ENCODE results near the gene KRTAP5-10.

Gene KRTAP5-10

DNA sequence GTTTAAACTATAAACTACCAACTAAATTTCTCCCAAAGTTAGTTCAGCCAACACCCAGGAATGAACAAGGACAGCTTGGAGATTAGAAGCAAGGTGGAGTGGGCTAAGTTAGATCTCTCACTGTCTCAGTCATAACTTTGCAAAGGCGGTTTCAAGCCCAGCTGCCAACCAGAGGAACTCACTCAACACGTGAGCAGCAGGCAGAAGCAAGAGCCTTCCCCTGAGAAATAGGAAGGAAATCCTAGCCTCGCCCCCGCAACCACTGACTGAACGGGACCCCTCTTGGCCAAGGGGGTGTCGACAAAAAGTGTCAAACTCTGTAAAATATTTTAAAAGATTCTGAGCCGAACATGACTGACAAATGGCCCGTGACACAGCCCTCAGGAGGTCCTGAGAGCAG, 21.5 kb upstream of the KRTAP5-10 start:
- H3K36me3 Mint-ChIP-seq (ENCODE audit: low read depth): no peaks in the 10 kb centered on the region
- peaks cover 35% of the 10 kb centered on the region for H3K4me1 Mint-ChIP-seq
- H3K27me3 Mint-ChIP-seq (ENCODE audit: low read depth, poor library complexity): peaks cover 11% of the 10 kb centered on the region
- H3K27ac Mint-ChIP-seq: no peak overlapping the region
- no peak overlapping the region for H3K4me3 Mint-ChIP-seq
- H3K9me3 Mint-ChIP-seq: peaks cover 30% of the 10 kb centered on the region
- TF ChIP-seq, protein P1, sequence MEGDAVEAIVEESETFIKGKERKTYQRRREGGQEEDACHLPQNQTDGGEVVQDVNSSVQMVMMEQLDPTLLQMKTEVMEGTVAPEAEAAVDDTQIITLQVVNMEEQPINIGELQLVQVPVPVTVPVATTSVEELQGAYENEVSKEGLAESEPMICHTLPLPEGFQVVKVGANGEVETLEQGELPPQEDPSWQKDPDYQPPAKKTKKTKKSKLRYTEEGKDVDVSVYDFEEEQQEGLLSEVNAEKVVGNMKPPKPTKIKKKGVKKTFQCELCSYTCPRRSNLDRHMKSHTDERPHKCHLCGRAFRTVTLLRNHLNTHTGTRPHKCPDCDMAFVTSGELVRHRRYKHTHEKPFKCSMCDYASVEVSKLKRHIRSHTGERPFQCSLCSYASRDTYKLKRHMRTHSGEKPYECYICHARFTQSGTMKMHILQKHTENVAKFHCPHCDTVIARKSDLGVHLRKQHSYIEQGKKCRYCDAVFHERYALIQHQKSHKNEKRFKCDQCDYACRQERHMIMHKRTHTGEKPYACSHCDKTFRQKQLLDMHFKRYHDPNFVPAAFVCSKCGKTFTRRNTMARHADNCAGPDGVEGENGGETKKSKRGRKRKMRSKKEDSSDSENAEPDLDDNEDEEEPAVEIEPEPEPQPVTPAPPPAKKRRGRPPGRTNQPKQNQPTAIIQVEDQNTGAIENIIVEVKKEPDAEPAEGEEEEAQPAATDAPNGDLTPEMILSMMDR (IDR thresholded peaks at IDR 0.05): no peak
- DNase-seq: no peak

DNA sequence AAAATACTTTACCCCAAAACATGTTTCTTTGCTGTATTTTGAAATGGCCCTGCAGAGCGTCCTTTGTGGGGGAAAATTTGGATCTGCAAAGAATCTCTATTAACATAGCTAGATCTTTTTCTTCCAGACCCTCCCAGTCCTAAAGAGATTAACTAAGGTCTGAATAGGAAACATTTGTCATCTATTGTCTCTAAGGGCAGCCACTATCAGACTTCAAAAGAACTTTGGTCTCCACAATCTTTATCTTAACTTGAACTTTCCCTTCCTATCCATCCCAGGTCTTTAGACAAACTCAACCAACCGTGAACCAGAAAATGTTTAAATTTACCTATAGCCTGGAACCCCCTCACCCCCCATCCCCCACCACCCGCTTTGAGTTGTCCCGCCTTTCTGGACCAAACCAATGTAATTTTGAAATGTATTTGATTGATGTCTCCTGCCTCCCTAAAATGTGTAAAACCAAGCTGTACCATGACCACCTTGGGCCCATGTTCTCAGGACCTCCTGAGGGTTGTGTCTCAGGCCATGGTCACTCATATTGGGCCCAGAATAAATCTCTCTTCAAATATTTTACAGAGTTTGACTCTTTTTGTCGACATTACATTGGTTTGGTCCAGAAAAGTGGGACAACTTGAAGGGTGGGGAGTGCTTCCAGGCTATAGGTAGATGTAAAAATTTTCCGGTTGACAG, 20.7 kb upstream of the KRTAP5-10 start:
- peaks cover 17% of the 10 kb centered on the region for H3K27me3 Mint-ChIP-seq (ENCODE audit: low read depth, poor library complexity)

DNA sequence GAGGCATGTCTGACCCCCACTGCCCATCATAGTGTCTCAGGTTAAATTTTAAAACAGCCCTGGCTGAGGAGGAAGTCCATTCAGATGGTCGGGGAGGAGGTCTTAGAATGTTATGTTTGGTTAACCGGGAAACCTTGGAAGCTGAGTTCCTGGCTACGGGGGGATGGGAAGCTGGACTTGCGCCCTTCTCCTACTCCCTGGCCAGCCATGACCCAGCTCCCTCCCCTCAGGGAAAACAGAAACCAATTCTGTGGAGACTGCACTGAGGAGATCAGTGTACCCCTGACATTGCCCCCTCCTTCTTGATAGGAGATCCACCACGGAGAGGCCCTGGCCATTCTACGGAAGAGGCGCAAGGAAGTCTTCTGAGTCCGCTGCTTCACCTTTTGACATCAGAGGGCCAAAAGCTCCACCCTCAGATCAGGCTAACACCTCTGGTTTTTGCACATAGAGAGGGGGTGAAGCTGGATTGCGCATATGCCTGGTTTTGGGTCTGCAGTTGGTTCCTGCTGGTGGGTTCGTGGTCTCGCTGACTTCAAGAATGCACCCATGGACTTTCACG, 19.9 kb upstream of the KRTAP5-10 start:
- H3K4me1 Mint-ChIP-seq: peaks cover 26% of the 10 kb centered on the region

More for the DNA sequence above, 20.7 kb upstream of the KRTAP5-10 start:
- Mint-ChIP-seq H3K36me3 (ENCODE audit: low read depth) (no peaks in the 10 kb centered on the region), H3K4me3 (no peak overlapping the region), H3K4me1 (peaks cover 27% of the 10 kb centered on the region), H3K9me3 (peaks cover 30% of the 10 kb centered on the region), H3K27ac (no peak overlapping the region)
- TF ChIP-seq, protein P1 (IDR thresholded peaks at IDR 0.05): no peak
- no peak for DNase-seq

DNA sequence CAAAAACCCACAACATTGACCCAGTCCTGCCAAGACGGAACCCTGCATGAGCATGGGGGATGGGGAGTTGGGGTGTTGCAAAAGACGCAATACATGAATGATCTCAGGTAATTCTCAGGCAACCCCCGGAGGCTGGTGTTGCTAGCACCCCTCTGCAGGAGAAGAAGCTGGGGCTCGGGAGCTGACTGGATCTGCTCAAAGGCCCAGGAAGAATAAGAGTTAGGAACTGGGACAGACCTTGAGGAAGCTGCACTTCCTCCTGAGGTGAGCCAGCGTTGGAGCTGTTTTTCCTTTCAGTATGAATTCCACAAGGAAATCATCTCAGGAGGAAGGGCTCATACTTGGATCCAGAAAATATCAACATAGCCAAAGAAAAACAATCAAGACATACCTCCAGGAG, 17.2 kb upstream of the KRTAP5-10 start, which contains the start of gene KRTAP5-9:
Gene KRTAP5-9 (plus strand): TSS at position 301 of the 400 bp plus-strand sequence. CDS start 238 bp downstream, outside the sequence.
- no peaks in the 10 kb centered on the region for H3K36me3 Mint-ChIP-seq (ENCODE audit: low read depth)
- DNase-seq: no peak
- TF ChIP-seq, protein P1 (IDR thresholded peaks at IDR 0.05): no peak
- no peak within 1 kb of the TSS for H3K27ac Mint-ChIP-seq
- H3K4me1 Mint-ChIP-seq: peaks cover 24% of the 10 kb centered on the region
- peaks cover 30% of the 10 kb centered on the region for H3K27me3 Mint-ChIP-seq (ENCODE audit: low read depth, poor library complexity)
- H3K4me3 Mint-ChIP-seq: no peak within 1 kb of the TSS
- peaks cover 18% of the 10 kb centered on the region for H3K9me3 Mint-ChIP-seq

More for the DNA sequence above, 19.9 kb upstream of the KRTAP5-10 start:
- H3K9me3 Mint-ChIP-seq: peaks cover 30% of the 10 kb centered on the region
- TF ChIP-seq, protein P1 (IDR thresholded peaks at IDR 0.05): no peak
- DNase-seq: no peak
- H3K4me3 Mint-ChIP-seq: no peak overlapping the region
- no peak overlapping the region for H3K27ac Mint-ChIP-seq
- H3K27me3 Mint-ChIP-seq (ENCODE audit: low read depth, poor library complexity): peaks cover 22% of the 10 kb centered on the region
- H3K36me3 Mint-ChIP-seq (ENCODE audit: low read depth): no peaks in the 10 kb centered on the region

DNA sequence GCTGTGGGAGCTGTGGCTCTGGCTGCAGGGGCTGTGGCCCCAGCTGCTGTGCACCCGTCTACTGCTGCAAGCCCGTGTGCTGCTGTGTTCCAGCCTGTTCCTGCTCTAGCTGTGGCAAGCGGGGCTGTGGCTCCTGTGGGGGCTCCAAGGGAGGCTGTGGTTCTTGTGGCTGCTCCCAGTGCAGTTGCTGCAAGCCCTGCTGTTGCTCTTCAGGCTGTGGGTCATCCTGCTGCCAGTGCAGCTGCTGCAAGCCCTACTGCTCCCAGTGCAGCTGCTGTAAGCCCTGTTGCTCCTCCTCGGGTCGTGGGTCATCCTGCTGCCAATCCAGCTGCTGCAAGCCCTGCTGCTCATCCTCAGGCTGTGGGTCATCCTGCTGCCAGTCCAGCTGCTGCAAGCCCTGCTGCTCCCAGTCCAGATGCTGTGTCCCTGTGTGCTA, 16.6 kb upstream of the KRTAP5-10 start:
- H3K4me1 Mint-ChIP-seq: peaks cover 18% of the 10 kb centered on the region
- peaks cover 18% of the 10 kb centered on the region for H3K9me3 Mint-ChIP-seq
- no peaks in the 10 kb centered on the region for H3K36me3 Mint-ChIP-seq (ENCODE audit: low read depth)
- H3K27ac Mint-ChIP-seq: no peak overlapping the region
- H3K27me3 Mint-ChIP-seq (ENCODE audit: low read depth, poor library complexity): peaks cover 30% of the 10 kb centered on the region
- H3K4me3 Mint-ChIP-seq: no peak overlapping the region
- DNase-seq: no peak
- TF ChIP-seq, protein P1 (IDR thresholded peaks at IDR 0.05): no peak

Measured in nephron progenitor cell (in vitro differentiated cells).